Raji (cell line): ENCODE results near the gene ZBTB40.

ENCODE experiments used
- POLR2A ChIP-seq: IDR thresholded peaks from 2 replicates; pipeline ENCODE4 v1.6.1; 2011; ENCODE audit warnings: low read depth, low read length, control low read depth; ENCODE audit not compliant: insufficient read depth

The ZBTB40 gene

GRCh38 chr1:22487781-22488180 is 36.1 kb downstream of the ZBTB40 start:
- no peak for TF ChIP-seq POLR2A

- no peak for TF ChIP-seq POLR2A
Observed at GRCh38 chr1:22488319-22488718, 36.7 kb downstream of the ZBTB40 start.

- TF ChIP-seq POLR2A: no peak
Observed at GRCh38 chr1:22489278-22489677, 37.6 kb downstream of the ZBTB40 start.

- no peak for TF ChIP-seq POLR2A
Observed at GRCh38 chr1:22489823-22490222, 38.2 kb downstream of the ZBTB40 start.

GRCh38 chr1:22490309-22490708 is 38.7 kb downstream of the ZBTB40 start:
- no peak for TF ChIP-seq POLR2A

GRCh38 chr1:22491995-22492715 is 40.5 kb downstream of the ZBTB40 start:
- no peak for TF ChIP-seq POLR2A

- TF ChIP-seq POLR2A: no peak
Observed at GRCh38 chr1:22494144-22494543, 42.5 kb downstream of the ZBTB40 start.

- TF ChIP-seq POLR2A: no peak
Observed at GRCh38 chr1:22494943-22495579, 43.4 kb downstream of the ZBTB40 start.

GRCh38 chr1:22496536-22497160 is 45.0 kb downstream of the ZBTB40 start:
- TF ChIP-seq POLR2A: no peak

GRCh38 chr1:22498463-22498862 is 46.8 kb downstream of the ZBTB40 start:
- TF ChIP-seq POLR2A: no peak

GRCh38 chr1:22500058-22500457 is 48.4 kb downstream of the ZBTB40 start:
- TF ChIP-seq POLR2A: no peak

GRCh38 chr1:22500471-22500870 is 48.8 kb downstream of the ZBTB40 start:
- no peak for TF ChIP-seq POLR2A

GRCh38 chr1:22502202-22502601 is 50.6 kb downstream of the ZBTB40 start:
- TF ChIP-seq POLR2A: no peak

- no peak for TF ChIP-seq POLR2A
Observed at GRCh38 chr1:22503721-22504410, 52.2 kb downstream of the ZBTB40 start.

GRCh38 chr1:22506130-22506692 is 54.6 kb downstream of the ZBTB40 start:
- no peak for TF ChIP-seq POLR2A

- TF ChIP-seq POLR2A: no peak
Observed at GRCh38 chr1:22507587-22507986, 55.9 kb downstream of the ZBTB40 start.

GRCh38 chr1:22508329-22508728 is 56.7 kb downstream of the ZBTB40 start:
- TF ChIP-seq POLR2A: no peak
